ENCODE measurements around the gene SREBF1.

SREBF1 gene

GRCh38 chr17:17822616-17823015 lies 14.2 kb downstream of the SREBF1 start:
- DNase-seq, result no peak

GRCh38 chr17:17822189-17822588 lies 14.6 kb downstream of the SREBF1 start:
- no peak for DNase-seq

GRCh38 chr17:17820463-17821158 lies 16.2 kb downstream of the SREBF1 start:
- DNase-seq, result no peak

- no peak for DNase-seq
Measured at GRCh38 chr17:17820046-17820445, 16.7 kb downstream of the SREBF1 start.

- peak; percentile 85 for DNase-seq
Measured at GRCh38 chr17:17819561-17819995, 17.2 kb downstream of the SREBF1 start.

GRCh38 chr17:17819111-17819510 lies 17.7 kb downstream of the SREBF1 start:
- no peak for DNase-seq

- peak; percentile 77 for DNase-seq
Measured at GRCh38 chr17:17818088-17818526, 18.7 kb downstream of the SREBF1 start.

- no peak for DNase-seq
Measured at GRCh38 chr17:17817552-17817947, 19.2 kb downstream of the SREBF1 start.

GRCh38 chr17:17816831-17817551 lies 19.8 kb downstream of the SREBF1 start:
- no peak for DNase-seq

GRCh38 chr17:17816240-17816814 lies 20.5 kb downstream of the SREBF1 start:
- DNase-seq, result no peak

- no peak for DNase-seq
Measured at GRCh38 chr17:17815436-17816200, 21.2 kb downstream of the SREBF1 start.

- DNase-seq, result no peak
Measured at GRCh38 chr17:17815062-17815406, 21.8 kb downstream of the SREBF1 start.

- no peak for DNase-seq
Measured at GRCh38 chr17:17814162-17815061, 22.4 kb downstream of the SREBF1 start.

GRCh38 chr17:17813725-17814095 lies 23.1 kb downstream of the SREBF1 start:
- no peak for DNase-seq

GRCh38 chr17:17813055-17813724 lies 23.6 kb downstream of the SREBF1 start:
- no peak for DNase-seq

- DNase-seq, result peak; percentile 68
Measured at GRCh38 chr17:17812211-17813054, 24.4 kb downstream of the SREBF1 start.

- DNase-seq, result no peak
Measured at GRCh38 chr17:17811381-17812210, 25.2 kb downstream of the SREBF1 start.

- DNase-seq, result no peak
Measured at GRCh38 chr17:17810895-17811248, 25.9 kb downstream of the SREBF1 start.

GRCh38 chr17:17810084-17810894 lies 26.5 kb downstream of the SREBF1 start:
- no peak for DNase-seq
